IMR-90 (cell line): ENCODE data around the gene SAMD8. TPM values are rescaled to one million over a fixed set of nuclear protein-coding genes. Genes with fewer than 3 reads are reported as not detected.

Experiments used
- ATAC-seq: fragments of 200-7000 bp; cut with Tn5 transposase; 2 replicates; pipeline ENCODE4 v1.9.1; 2020; ENCODE audit warnings: low read depth, mild to moderate bottlenecking, moderate library complexity
- BruUV-seq: library from RNA; stranded (reverse); fragments of 400-500 nt; replicated peaks from 2 replicates; lab custom pipeline; 2021; lab: Mats Ljungman, UMichigan
- CTCF ChIA-PET: fragments of 300-600 bp; formaldehyde crosslinking; extraction: SDS; loops from one replicate; lab custom pipeline; 2021; ENCODE audit warnings: antibody characterized with exemption; lab: Yijun Ruan, JAX
- POLR2A ChIA-PET: fragments of 300-600 bp; sonication (Branson Sonifier 250); formaldehyde crosslinking; loops from one replicate; lab custom pipeline; 2022; ENCODE audit warnings: antibody characterized with exemption; ENCODE audit not compliant: unreplicated experiment; lab: Charles Lee
- DNase-seq: peaks from one replicate; pipeline ENCODE4 v3.0.0; 2013
- H2AFZ ChIP-seq: replicated peaks from 2 replicates; pipeline ENCODE3; 2013; ENCODE audit warnings: low read length, mild to moderate bottlenecking; ENCODE audit not compliant: poor library complexity
- H2AK5ac ChIP-seq: 2 replicates; pipeline ENCODE4 v1.6.1; 2013; ENCODE audit warnings: low read depth, low read length, inconsistent platforms
- H2AK9ac ChIP-seq: replicated peaks from 2 replicates; pipeline ENCODE3; 2013; ENCODE audit warnings: mild to moderate bottlenecking, low read depth, low read length, moderate library complexity; ENCODE audit not compliant: poor library complexity
- H2BK120ac ChIP-seq: 2 replicates; pipeline ENCODE4 v1.6.1; 2013; ENCODE audit warnings: low read depth, low read length, inconsistent platforms
- H2BK15ac ChIP-seq: 3 replicates; pipeline ENCODE4 v1.6.1; 2013; ENCODE audit warnings: low read depth, low read length, inconsistent platforms
- H2BK20ac ChIP-seq: 2 replicates; pipeline ENCODE4 v1.6.1; 2013; ENCODE audit warnings: low read depth, mild to moderate bottlenecking, inconsistent platforms, low read length, moderate library complexity
- H2BK5ac ChIP-seq: 2 replicates; pipeline ENCODE4 v1.6.1; 2013; ENCODE audit warnings: mild to moderate bottlenecking, low read depth, low read length, inconsistent platforms; ENCODE audit not compliant: poor library complexity, severe bottlenecking
- H3K14ac ChIP-seq: replicated peaks from 2 replicates; pipeline ENCODE4 v1.6.1; 2013; ENCODE audit warnings: low read depth, low read length, inconsistent platforms
- H3K18ac ChIP-seq: 2 replicates; pipeline ENCODE4 v1.6.1; 2013; ENCODE audit warnings: low read depth, low read length, control low read depth
- H3K23ac ChIP-seq: 2 replicates; pipeline ENCODE4 v1.6.1; 2013; ENCODE audit warnings: low read depth, low read length, inconsistent platforms
- H3K27ac ChIP-seq: 2 replicates; pipeline ENCODE4 v1.5.1; 2013; ENCODE audit warnings: mild to moderate bottlenecking, control low read depth, low read length; ENCODE audit not compliant: insufficient read depth
- H3K27me3 ChIP-seq: 2 replicates; pipeline ENCODE4 v1.6.1; 2013; ENCODE audit warnings: low read length; ENCODE audit not compliant: control insufficient read depth, insufficient read depth
- H3K36me3 ChIP-seq: 2 replicates; pipeline ENCODE4 v1.6.1; 2013; ENCODE audit warnings: low read length, mixed read lengths; ENCODE audit not compliant: control insufficient read depth, insufficient read depth
- H3K4ac ChIP-seq: 2 replicates; pipeline ENCODE4 v1.6.1; 2013; ENCODE audit warnings: low read depth, low read length, inconsistent platforms
- H3K4me1 ChIP-seq: 2 replicates; pipeline ENCODE4 v1.6.1; 2013; ENCODE audit warnings: low read length, mixed read lengths; ENCODE audit not compliant: control insufficient read depth, insufficient read depth
- H3K4me2 ChIP-seq: 2 replicates; pipeline ENCODE4 v1.6.1; 2013; ENCODE audit warnings: low read depth, mild to moderate bottlenecking, control low read depth, low read length, moderate library complexity
- H3K4me3 ChIP-seq: 2 replicates; pipeline ENCODE4 v1.5.1; 2013; ENCODE audit warnings: low read depth, mild to moderate bottlenecking, control low read depth, low read length, moderate library complexity; ENCODE audit not compliant: insufficient read depth
- H3K56ac ChIP-seq: 2 replicates; pipeline ENCODE4 v1.6.1; 2013; ENCODE audit warnings: low read length, inconsistent platforms; ENCODE audit not compliant: insufficient read depth; ENCODE audit errors: extremely low read depth
- H3K79me1 ChIP-seq, 2 experiments: 2 replicates each; pipeline ENCODE4 v1.6.1; 2013; ENCODE audit warnings: low read length in 2 of 2, inconsistent platforms in 1 of 2, low read depth in 1 of 2
- H3K9ac ChIP-seq: 2 replicates; pipeline ENCODE4 v1.6.1; 2013; ENCODE audit warnings: low read depth, low read length, control low read depth
- H3K9me1 ChIP-seq: 2 replicates; pipeline ENCODE4 v1.6.1; 2013; ENCODE audit warnings: low read length, inconsistent platforms; ENCODE audit not compliant: insufficient read depth
- H3K9me3 ChIP-seq: 2 replicates; pipeline ENCODE4 v1.6.1; 2013; ENCODE audit warnings: low read length; ENCODE audit not compliant: control insufficient read depth, insufficient read depth
- H4K20me1 ChIP-seq: 2 replicates; pipeline ENCODE4 v1.6.1; 2013; ENCODE audit warnings: low read length, inconsistent platforms; ENCODE audit not compliant: insufficient read depth
- H4K5ac ChIP-seq: 2 replicates; pipeline ENCODE4 v1.6.1; 2013; ENCODE audit warnings: mild to moderate bottlenecking, low read depth, low read length, control low read depth
- H4K8ac ChIP-seq, 2 experiments: 2 replicates each; pipeline ENCODE4 v1.6.1; 2013; ENCODE audit warnings: low read depth in 2 of 2, low read length in 2 of 2, control low read depth in 1 of 2, inconsistent platforms in 1 of 2
- H4K91ac ChIP-seq: 2 replicates; pipeline ENCODE4 v1.6.1; 2013; ENCODE audit warnings: low read depth, low read length, inconsistent platforms; ENCODE audit not compliant: insufficient read depth
- BHLHE40 ChIP-seq: fragments of 150-350 bp; IDR thresholded peaks from 2 replicates; pipeline ENCODE4 v1.6.1; 2016; ENCODE audit warnings: mild to moderate bottlenecking, low read depth, low read length
- CTCF ChIP-seq: conservative IDR thresholded peaks from 2 replicates; pipeline ENCODE4 v1.5.1; 2012; ENCODE audit warnings: mild to moderate bottlenecking, low read depth, low read length, improper control_type of control experiment
- ELK1 ChIP-seq: fragments of 150-350 bp; IDR thresholded peaks from 2 replicates; pipeline ENCODE4 v1.6.1; 2016; ENCODE audit warnings: low read depth, mild to moderate bottlenecking, low read length, moderate library complexity, borderline replicate concordance
- FOS ChIP-seq: fragments of 150-350 bp; IDR thresholded peaks from 2 replicates; pipeline ENCODE4 v1.6.1; 2016; ENCODE audit warnings: low read depth, low read length
- MXI1 ChIP-seq: IDR thresholded peaks from 2 replicates; pipeline ENCODE4 v1.6.1; 2012; ENCODE audit warnings: low read depth, mild to moderate bottlenecking, low read length, moderate library complexity, borderline replicate concordance
- NFE2L2 ChIP-seq: fragments of 150-350 bp; IDR thresholded peaks from 2 replicates; pipeline ENCODE4 v1.6.1; 2016; ENCODE audit warnings: low read depth, mild to moderate bottlenecking, low read length
- RCOR1 ChIP-seq: IDR thresholded peaks from 2 replicates; pipeline ENCODE4 v1.6.1; 2012; ENCODE audit warnings: mild to moderate bottlenecking, low read length, improper control_type of control experiment; ENCODE audit not compliant: insufficient replicate concordance
- USF2 ChIP-seq: fragments of 150-350 bp; IDR thresholded peaks from 2 replicates; pipeline ENCODE4 v1.6.1; 2017; ENCODE audit warnings: mild to moderate bottlenecking, antibody characterized with exemption, low read length, low read depth
- WGBS, 2 experiments: methylation state at CpG; one replicate each; pipeline versions ENCODE4 v1.1.5 to v1.1.7; 2013; ENCODE audit warnings: missing lambda C conversion rate in 2 of 2; ENCODE audit not compliant: insufficient read length in 1 of 2; ENCODE audit errors: extremely low coverage in 2 of 2; 5-methylcytosine and 5-hydroxymethylcytosine counted together
- dilution Hi-C: fragments of 300-500 bp; cut with HindIII; formaldehyde crosslinking; loops from one replicate; pipeline ENCODE4 v1.14.3; 2018; ENCODE audit warnings: low sequenced_read_pairs; ENCODE audit not compliant: unreplicated experiment
- in situ Hi-C: fragments of 300-500 bp; cut with MboI; formaldehyde crosslinking; loops from 3 replicates; pipeline ENCODE4 v1.14.3; 2019; ENCODE audit warnings: low sequenced_read_pairs, inconsistent platforms, mixed read lengths
- intact Hi-C: fragments of 100-400 bp; cut with micrococcal nuclease; formaldehyde crosslinking; loops from 2 replicates; pipeline ENCODE4 v1.10.0; 2022
- polyA plus RNA-seq, 3 experiments: library from polyadenylated mRNA; depleted of rRNA; stranded (reverse); fragments of >200 nt; gene quantifications; 2 replicates each; pipeline ENCODE4 v1.2.3, GENCODE V29; 2012; ENCODE audit warnings: low replicate concordance in 1 of 3
- total RNA-seq: library from RNA; depleted of rRNA; stranded (reverse); fragments of >200 nt; gene quantifications from 2 replicates; pipeline ENCODE4 v1.2.3, GENCODE V29; 2012

SAMD8 gene
- total and polyA plus RNA-seq, 2 of the 4 experiments (the other 2 are of a cell fraction), result 10.1 to 28.7 TPM

DNA sequence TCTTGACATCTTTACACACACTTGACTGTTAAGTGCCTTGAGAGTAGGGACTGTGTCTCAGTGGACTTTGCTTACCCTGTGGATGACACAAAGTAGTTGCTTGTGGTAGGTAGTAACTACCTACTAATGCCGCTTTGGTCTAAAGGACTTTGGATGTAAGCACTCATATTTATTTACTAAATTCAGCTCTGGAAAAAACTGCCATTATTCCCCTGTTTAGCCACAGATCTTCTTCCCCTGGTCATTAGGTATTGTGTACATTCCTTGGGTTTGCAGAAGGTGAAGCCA, 96.3 kb downstream of the SAMD8 start:
- Histone ChIP-seq H3K79me1 (peaks cover 0 to 11% of the 10 kb centered on the region in 2 experiments; a peak in 1 of 4 replicates), H4K91ac (peak overlapping the region; percentile 36), H3K23ac (peak overlapping the region; percentile 6; the same call in 1 of the 2 replicates), H3K36me3 (peaks cover 2% of the 10 kb centered on the region), H3K27ac (peak overlapping the region; percentile 28; the same call in 1 of the 2 replicates), H2AFZ (no peak overlapping the region), H3K4me1 (peaks cover 16% of the 10 kb centered on the region), H3K14ac (peak overlapping the region; percentile 56), H3K4me2 (peak overlapping the region; percentile 8; the same call in 1 of the 2 replicates), H3K9me1 (peaks cover 13% of the 10 kb centered on the region), H3K9me3 (no peaks in the 10 kb centered on the region), H3K27me3 (no peaks in the 10 kb centered on the region), H4K5ac (peak overlapping the region; percentile 62; the same call in 1 of the 2 replicates), H2BK120ac (peak overlapping the region; percentile 68), H2BK15ac (peak overlapping the region; percentile 81; the same call in 2 of the 3 replicates), H2BK5ac (peak overlapping the region; percentile 53), H3K9ac (no peak overlapping the region), H2AK5ac (peak overlapping the region; percentile 94), H4K8ac (peak overlapping the region; percentile 6 to 68; a peak in 1 of 4 replicates), H2BK20ac (peak overlapping the region; percentile 27), H3K4ac (peak overlapping the region; percentile 68), H2AK9ac (peak overlapping the region; percentile 74), H3K56ac (0 out of 2 replicates have a peak overlapping the region, but pooled peaks have one; percentile 27), H4K20me1 (peaks cover 12% of the 10 kb centered on the region), H3K4me3 (no peak overlapping the region), H3K18ac (peak overlapping the region; percentile 74; the same call in 1 of the 2 replicates)
- ChIA-PET POLR2A (interaction anchor here (0.5 kb wide), 1 partner anchor 997 kb away, joined by 6 read pairs; no protein-coding TSS in a partner anchor), CTCF (no interaction called here)
- whole genome bisulfite sequencing, 2 experiments, result no CpG with 5 or more reads among the region's 1 CpG
- dilution Hi-C loops (no loop called here), in situ Hi-C loops (no loop called here), intact Hi-C loops (no loop called here)
- TF ChIP-seq RCOR1, result no peak
- TF ChIP-seq BHLHE40, result no peak
- TF ChIP-seq FOS, result no peak
- TF ChIP-seq USF2, result no peak
- TF ChIP-seq NFE2L2, result no peak
- no peak for TF ChIP-seq MXI1
- no peak for TF ChIP-seq ELK1
- no peak for TF ChIP-seq CTCF
- no TSS peak for BruUV-seq
- DNase-seq (no peak), ATAC-seq (no peak)
